ENCODE data around the gene ENTREP3. TPM values are rescaled to one million over a fixed set of nuclear protein-coding genes. Genes with fewer than 3 reads are reported as not detected.
"Not testable (repeated sequence)": the region's sequence is repeated elsewhere in the genome, so short reads cannot be mapped to it uniquely, and the experiment has no call there.

ENTREP3 gene
- total RNA-seq, 1 experiment from 2014 or later, result 69.9 TPM

DNA sequence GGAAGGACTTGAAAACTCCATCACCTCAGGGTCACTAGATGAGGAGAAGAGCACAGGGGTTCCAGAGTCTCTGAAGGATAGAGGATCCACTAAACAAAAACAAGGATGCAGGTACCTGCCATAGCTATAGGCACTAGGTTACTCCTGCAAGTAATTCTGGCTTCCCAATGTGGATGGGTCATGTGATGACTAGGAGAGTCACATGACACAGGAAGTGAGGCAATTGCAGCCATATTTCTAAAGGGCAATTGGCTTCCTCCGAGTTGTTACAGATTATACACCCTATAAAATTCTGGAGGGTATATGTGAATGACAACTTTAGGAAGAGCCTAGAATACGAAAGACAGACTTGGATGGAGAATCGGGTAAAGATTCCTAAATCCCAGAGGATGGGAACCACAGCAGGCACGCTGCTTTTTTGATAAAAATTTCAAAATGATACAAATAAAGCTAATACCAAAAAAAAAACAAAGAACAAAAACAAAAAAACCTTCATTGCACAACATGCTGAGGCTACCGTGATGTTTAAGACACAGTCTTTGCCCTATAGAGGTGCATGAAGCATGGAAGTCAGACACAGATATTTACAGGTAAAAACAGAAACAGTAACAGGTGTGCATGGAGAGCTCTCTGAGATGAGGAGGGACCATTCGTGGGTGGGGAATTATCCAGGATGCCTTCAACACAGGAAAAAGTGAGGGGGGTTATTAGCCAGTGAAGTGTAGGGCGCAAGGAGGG lies 36.3 kb downstream of the ENTREP3 start:
- H2AFZ ChIP-seq (ENCODE audit: low read depth, low read length, poor library complexity, severe bottlenecking), result peak overlapping the region; percentile 95

DNA sequence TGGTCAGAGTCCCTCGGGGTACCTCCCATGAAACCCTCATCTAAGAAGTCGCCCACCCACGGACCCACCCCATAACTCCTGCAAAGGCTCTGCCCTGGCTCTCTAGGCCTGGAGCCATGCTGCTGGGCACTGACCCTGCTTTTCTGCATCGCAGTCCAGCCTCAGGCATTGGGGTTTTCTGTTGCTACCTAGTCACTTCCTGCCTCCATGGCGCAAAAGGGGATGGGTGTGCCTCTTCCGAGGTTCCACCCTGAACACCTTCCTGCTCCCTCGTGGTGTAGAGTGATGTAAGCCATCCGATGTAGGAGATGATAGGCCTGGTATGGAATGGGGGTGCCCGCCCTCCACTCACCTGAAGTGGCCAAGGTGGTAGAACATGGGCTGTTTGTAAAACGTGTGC lies 40.6 kb downstream of the ENTREP3 start:
- H2AFZ ChIP-seq (ENCODE audit: low read depth, low read length, poor library complexity, severe bottlenecking); CTCF ChIA-PET; H3K27ac ChIP-seq (ENCODE audit: low read depth, low read length); H3K27me3 ChIP-seq (ENCODE audit: insufficient read depth, low read length); H3K9me2 ChIP-seq (ENCODE audit: insufficient read depth); H4K20me1 ChIP-seq (ENCODE audit: insufficient read depth); RAD21 ChIA-PET (ENCODE audit: low non-redundant PET in 1 of 2, low total read pairs in 2 of 2, uncharacterized antibody in 2 of 2, unreplicated experiment in 2 of 2); DNase-seq (ENCODE audit: low read depth, low spot score); H3K9ac ChIP-seq (ENCODE audit: low read length); intact Hi-C loops (cut with micrococcal nuclease); H3K4me3 ChIP-seq (replicated peaks in 1 of 2; ENCODE audit: low read depth in 1 of 2, low read length in 2 of 2); H3K4me2 ChIP-seq (ENCODE audit: low read length); POLR2A ChIA-PET; H3K9me3 ChIP-seq (ENCODE audit: control insufficient read depth in 1 of 2, insufficient read depth in 1 of 2, low read depth in 1 of 2, low read length in 2 of 2); H3K36me3 ChIP-seq (ENCODE audit: control insufficient read depth in 1 of 2, insufficient read depth in 2 of 2, low read length in 2 of 2); ATAC-seq; BruUV-seq (replicated peaks); H3K79me2 ChIP-seq (ENCODE audit: insufficient read depth, low read length): not testable (repeated sequence)
- H3K4me1 ChIP-seq (ENCODE audit: control insufficient read depth in 1 of 2, insufficient read depth in 2 of 2, low read length in 2 of 2), result peaks cover 12 to 20% of the 10 kb centered on the region in 2 experiments; a peak in 3 of 4 replicates

More for the DNA sequence above, 36.3 kb downstream of the ENTREP3 start:
- Histone ChIP-seq H3K4me1 (ENCODE audit: control insufficient read depth in 1 of 2, insufficient read depth in 2 of 2, low read length in 2 of 2) (peaks cover 4 to 19% of the 10 kb centered on the region in 2 experiments; a peak in 3 of 4 replicates), H3K36me3 (ENCODE audit: control insufficient read depth in 1 of 2, insufficient read depth in 2 of 2, low read length in 2 of 2) (no peaks in the 10 kb centered on the region), H3K9me3 (ENCODE audit: control insufficient read depth in 1 of 2, insufficient read depth in 1 of 2, low read depth in 1 of 2, low read length in 2 of 2) (no peaks in the 10 kb centered on the region), H3K27ac (ENCODE audit: low read depth, low read length) (peak overlapping the region; percentile 28), H3K79me2 (ENCODE audit: insufficient read depth, low read length) (no peaks in the 10 kb centered on the region), H3K4me3 (replicated peaks in 1 of 2; ENCODE audit: low read depth in 1 of 2, low read length in 2 of 2) (peak overlapping the region; percentile 8 to 45; a peak in 3 of 4 replicates), H3K9ac (ENCODE audit: low read length) (peak overlapping the region; percentile 14; the same call in 1 of the 2 replicates), H4K20me1 (ENCODE audit: insufficient read depth) (no peaks in the 10 kb centered on the region), H3K27me3 (ENCODE audit: insufficient read depth, low read length) (no peaks in the 10 kb centered on the region), H3K4me2 (ENCODE audit: low read length) (peak overlapping the region; percentile 62), H3K9me2 (ENCODE audit: insufficient read depth) (no peaks in the 10 kb centered on the region)
- peak; percentile 71 for DNase-seq (ENCODE audit: low read depth, low spot score)
- POLR2A ChIA-PET, result interaction anchor here (0.8 to 1.5 kb wide), 3 partner anchors 10 to 25 kb away, joined by 3 to 4 read pairs (median 4); no protein-coding TSS in a partner anchor
- RAD21 ChIA-PET (ENCODE audit: low non-redundant PET in 1 of 2, low total read pairs in 2 of 2, uncharacterized antibody in 2 of 2, unreplicated experiment in 2 of 2), result no interaction called here
- TF ChIP-seq POLR2AphosphoS5 (IDR thresholded peaks at IDR 0.05; ENCODE audit: low read depth, low read length), result no peak
- TF ChIP-seq CBX3 (IDR thresholded peaks at IDR 0.05; ENCODE audit: low read depth), result peak; percentile 45; the same call in 1 of the 2 replicates
- peak; percentile 64 for TF ChIP-seq EGR1 (IDR thresholded peaks at IDR 0.05; ENCODE audit: low read depth)
- TF ChIP-seq, protein P1, sequence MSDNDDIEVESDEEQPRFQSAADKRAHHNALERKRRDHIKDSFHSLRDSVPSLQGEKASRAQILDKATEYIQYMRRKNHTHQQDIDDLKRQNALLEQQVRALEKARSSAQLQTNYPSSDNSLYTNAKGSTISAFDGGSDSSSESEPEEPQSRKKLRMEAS (IDR thresholded peaks at IDR 0.05), result no peak
- TF ChIP-seq YY1 (IDR thresholded peaks at IDR 0.05; ENCODE audit: extremely low read depth, insufficient replicate concordance, low read depth, low read length), result peak; percentile 99
- CTCF ChIA-PET, result interaction anchor here (0.8 to 1.7 kb wide), 5 partner anchors 11 to 46 kb away, joined by 3 to 8 read pairs (median 4); partner anchors contain the start of genes KRTCAP2, MTX1 and THBS3
- no TSS peak for BruUV-seq (replicated peaks)
- intact Hi-C loops (cut with micrococcal nuclease), result no loop called here
- ATAC-seq, result peak; percentile 62

DNA sequence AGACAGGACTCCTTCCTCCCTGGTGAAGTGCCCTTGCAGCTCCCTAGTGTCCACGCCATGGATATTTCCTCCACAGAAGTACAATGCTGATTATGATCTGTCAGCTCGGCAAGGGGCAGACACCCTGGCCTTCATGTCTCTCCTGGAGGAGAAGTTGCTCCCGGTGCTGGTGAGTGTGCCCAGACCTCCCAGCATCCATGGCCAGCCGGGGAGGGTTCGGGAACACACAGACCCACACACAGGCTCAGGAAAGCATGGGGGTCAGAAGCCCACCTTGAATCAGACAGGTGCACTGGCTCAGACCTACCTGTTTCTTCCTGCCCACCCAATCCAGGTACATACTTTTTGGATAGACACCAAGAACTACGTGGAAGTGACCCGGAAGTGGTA lies 43.2 kb downstream of the ENTREP3 start:
- DNase-seq (ENCODE audit: low read depth, low spot score); H3K9me2 ChIP-seq (ENCODE audit: insufficient read depth); CTCF ChIA-PET: not testable (repeated sequence)

More for the DNA sequence above, 43.2 kb downstream of the ENTREP3 start:
- BruUV-seq (replicated peaks); H3K36me3 ChIP-seq (ENCODE audit: control insufficient read depth in 1 of 2, insufficient read depth in 2 of 2, low read length in 2 of 2); H3K4me3 ChIP-seq (replicated peaks in 1 of 2; ENCODE audit: low read depth in 1 of 2, low read length in 2 of 2); H3K9ac ChIP-seq (ENCODE audit: low read length); POLR2A ChIA-PET; H3K27me3 ChIP-seq (ENCODE audit: insufficient read depth, low read length); H3K4me2 ChIP-seq (ENCODE audit: low read length); ATAC-seq; H3K27ac ChIP-seq (ENCODE audit: low read depth, low read length); H3K9me3 ChIP-seq (ENCODE audit: control insufficient read depth in 1 of 2, insufficient read depth in 1 of 2, low read depth in 1 of 2, low read length in 2 of 2); H4K20me1 ChIP-seq (ENCODE audit: insufficient read depth); intact Hi-C loops (cut with micrococcal nuclease); H2AFZ ChIP-seq (ENCODE audit: low read depth, low read length, poor library complexity, severe bottlenecking); RAD21 ChIA-PET (ENCODE audit: low non-redundant PET in 1 of 2, low total read pairs in 2 of 2, uncharacterized antibody in 2 of 2, unreplicated experiment in 2 of 2): not testable (repeated sequence)
- peaks cover 16% of the 10 kb centered on the region for H3K79me2 ChIP-seq (ENCODE audit: insufficient read depth, low read length)
- peaks cover 19 to 27% of the 10 kb centered on the region in 2 experiments for H3K4me1 ChIP-seq (ENCODE audit: control insufficient read depth in 1 of 2, insufficient read depth in 2 of 2, low read length in 2 of 2)

All from HCT116 (cell line).